Activated B cell treated with CpG ODN at 0.5 μM for 24 hours (primary cell): ENCODE results near the gene BICC1. TPM values are rescaled to one million over a fixed set of nuclear protein-coding genes. Genes with fewer than 3 reads are reported as not detected.

ENCODE experiments used
- ATAC-seq: fragments of 200-7000 bp; cut with Tn5 transposase; one replicate; pipeline ENCODE4 v1.10.0; 2021; ENCODE audit warnings: low read depth, mild to moderate bottlenecking, moderate library complexity
- CTCF ChIA-PET: fragments of 350-600 bp; sonication (Branson Sonifier 250); formaldehyde crosslinking; loops from one replicate; lab custom pipeline; 2021; ENCODE audit warnings: antibody characterized with exemption; lab: Charles Lee
- POLR2A ChIA-PET: fragments of 350-600 bp; sonication (Branson Sonifier 250); formaldehyde crosslinking; loops from one replicate; lab custom pipeline; 2021; ENCODE audit warnings: antibody characterized with exemption; lab: Charles Lee
- DNase-seq: peaks from one replicate; pipeline ENCODE4 v3.0.0; 2022
- H3K27ac Mint-ChIP-seq: one replicate; pipeline ENCODE4 v1.8.0; 2020; ENCODE audit warnings: mixed read lengths
- H3K27me3 Mint-ChIP-seq: one replicate; pipeline ENCODE4 v1.8.0; 2021; ENCODE audit warnings: mixed read lengths
- H3K36me3 Mint-ChIP-seq: one replicate; pipeline ENCODE4 v1.8.0; 2021; ENCODE audit warnings: low read depth, mixed read lengths
- H3K4me1 Mint-ChIP-seq: one replicate; pipeline ENCODE4 v1.8.0; 2021; ENCODE audit warnings: mixed read lengths
- H3K4me3 Mint-ChIP-seq: one replicate; pipeline ENCODE4 v1.8.0; 2020; ENCODE audit warnings: mild to moderate bottlenecking, mixed read lengths
- H3K9me3 Mint-ChIP-seq: one replicate; pipeline ENCODE4 v1.8.0; 2020; ENCODE audit warnings: mixed read lengths
- intact Hi-C: fragments of 100-400 bp; cut with micrococcal nuclease; formaldehyde crosslinking; loops from one replicate; pipeline ENCODE4 v1.15.1; 2024
- total RNA-seq: library from RNA; stranded (reverse); gene quantifications from 2 replicates; pipeline ENCODE4 v1.2.3, GENCODE V29; 2022
- TF ChIP-seq, protein P1 (sequence below): fragments of 200-600 bp; IDR thresholded peaks from one replicate; pipeline ENCODE4 v1.8.0; 2022; ENCODE audit warnings: antibody characterized with exemption, mild to moderate bottlenecking

BICC1 gene
- total RNA-seq, 1 donor from 2014 or later = not detected

GRCh38 chr10:58480321-58480720 is 32.4 kb upstream of the BICC1 start:
- ChIA-PET CTCF (no interaction called here), POLR2A (no interaction called here)
- DNase-seq = no peak
- Mint-ChIP-seq H3K27ac (no peak overlapping the region), H3K36me3 (no peaks in the 10 kb centered on the region), H3K4me1 (no peaks in the 10 kb centered on the region), H3K9me3 (no peaks in the 10 kb centered on the region), H3K4me3 (no peak overlapping the region), H3K27me3 (peaks cover 3% of the 10 kb centered on the region)
- TF ChIP-seq, protein P1, sequence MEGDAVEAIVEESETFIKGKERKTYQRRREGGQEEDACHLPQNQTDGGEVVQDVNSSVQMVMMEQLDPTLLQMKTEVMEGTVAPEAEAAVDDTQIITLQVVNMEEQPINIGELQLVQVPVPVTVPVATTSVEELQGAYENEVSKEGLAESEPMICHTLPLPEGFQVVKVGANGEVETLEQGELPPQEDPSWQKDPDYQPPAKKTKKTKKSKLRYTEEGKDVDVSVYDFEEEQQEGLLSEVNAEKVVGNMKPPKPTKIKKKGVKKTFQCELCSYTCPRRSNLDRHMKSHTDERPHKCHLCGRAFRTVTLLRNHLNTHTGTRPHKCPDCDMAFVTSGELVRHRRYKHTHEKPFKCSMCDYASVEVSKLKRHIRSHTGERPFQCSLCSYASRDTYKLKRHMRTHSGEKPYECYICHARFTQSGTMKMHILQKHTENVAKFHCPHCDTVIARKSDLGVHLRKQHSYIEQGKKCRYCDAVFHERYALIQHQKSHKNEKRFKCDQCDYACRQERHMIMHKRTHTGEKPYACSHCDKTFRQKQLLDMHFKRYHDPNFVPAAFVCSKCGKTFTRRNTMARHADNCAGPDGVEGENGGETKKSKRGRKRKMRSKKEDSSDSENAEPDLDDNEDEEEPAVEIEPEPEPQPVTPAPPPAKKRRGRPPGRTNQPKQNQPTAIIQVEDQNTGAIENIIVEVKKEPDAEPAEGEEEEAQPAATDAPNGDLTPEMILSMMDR = no peak
- intact Hi-C loops = no loop called here
- no peak for ATAC-seq

- H3K4me1 Mint-ChIP-seq = no peaks in the 10 kb centered on the region
- no peak overlapping the region for H3K4me3 Mint-ChIP-seq
- ChIA-PET CTCF (no interaction called here), POLR2A (no interaction called here)
- no peak for ATAC-seq
- H3K36me3 Mint-ChIP-seq = no peaks in the 10 kb centered on the region
- DNase-seq = no peak
- peaks cover 4% of the 10 kb centered on the region for H3K27me3 Mint-ChIP-seq
- no peak overlapping the region for H3K27ac Mint-ChIP-seq
- no peaks in the 10 kb centered on the region for H3K9me3 Mint-ChIP-seq
- intact Hi-C loops = no loop called here
- TF ChIP-seq, protein P1 = no peak
These were observed 31.0 kb upstream of the BICC1 start for GRCh38 chr10:58481569-58482109.

DNA sequence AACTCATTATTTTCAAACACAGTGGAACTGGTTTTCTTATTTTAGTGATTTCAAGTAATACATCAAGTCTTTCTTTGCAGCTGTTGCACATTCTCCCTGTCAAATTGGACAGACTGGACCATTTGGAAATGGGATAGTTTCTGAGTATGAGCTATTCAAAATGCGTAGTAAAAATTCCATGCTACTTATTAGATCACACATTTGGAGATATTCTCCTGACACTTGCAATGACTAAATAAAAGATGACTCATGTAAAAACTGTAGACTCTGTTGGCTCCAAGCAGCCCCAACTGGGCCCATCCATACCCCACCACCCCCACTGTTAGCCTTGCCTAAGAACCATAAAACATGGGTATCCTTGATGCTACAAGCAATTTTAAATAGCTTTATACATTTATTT is 25.9 kb upstream of the BICC1 start:
- TF ChIP-seq, protein P1 = no peak
- DNase-seq (no peak), ATAC-seq (no peak)
- H3K4me3 Mint-ChIP-seq = no peak overlapping the region
- peaks cover 2% of the 10 kb centered on the region for H3K27me3 Mint-ChIP-seq
- intact Hi-C loops = no loop called here
- ChIA-PET CTCF (no interaction called here), POLR2A (no interaction called here)
- no peaks in the 10 kb centered on the region for H3K9me3 Mint-ChIP-seq
- H3K36me3 Mint-ChIP-seq = no peaks in the 10 kb centered on the region
- H3K4me1 Mint-ChIP-seq = no peaks in the 10 kb centered on the region
- H3K27ac Mint-ChIP-seq = no peak overlapping the region

- Mint-ChIP-seq H3K27ac (no peak overlapping the region), H3K9me3 (no peaks in the 10 kb centered on the region), H3K4me3 (no peak overlapping the region), H3K36me3 (no peaks in the 10 kb centered on the region), H3K27me3 (peaks cover 2% of the 10 kb centered on the region), H3K4me1 (no peaks in the 10 kb centered on the region)
- no peak for ATAC-seq
- CTCF ChIA-PET = no interaction called here
- TF ChIP-seq, protein P1 = no peak
- intact Hi-C loops = no loop called here
- POLR2A ChIA-PET = no interaction called here
- DNase-seq = no peak
These were observed 23.8 kb upstream of the BICC1 start for GRCh38 chr10:58488921-58489320.

DNA sequence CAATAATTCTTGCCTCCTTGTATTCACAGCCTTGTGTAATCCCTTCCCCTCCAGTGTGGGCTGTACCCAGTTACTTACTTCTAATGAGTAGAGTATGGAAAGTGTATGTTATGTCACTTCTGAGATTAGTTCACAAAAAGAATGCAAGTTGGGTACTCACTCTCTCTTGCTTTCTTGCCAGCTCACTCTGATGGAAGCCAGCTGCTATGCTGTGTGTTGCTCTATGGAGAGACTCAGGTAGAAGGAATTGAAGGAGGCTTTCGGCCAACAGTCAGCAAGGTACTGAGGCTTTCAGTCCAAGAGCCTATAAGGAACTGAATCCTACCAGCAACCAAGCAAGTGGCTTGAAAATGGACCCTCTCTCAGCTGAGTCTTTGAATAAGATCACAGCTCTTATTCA is 9.7 kb upstream of the BICC1 start:
- TF ChIP-seq, protein P1 = no peak
- POLR2A ChIA-PET = no interaction called here
- intact Hi-C loops = no loop called here
- CTCF ChIA-PET = no interaction called here
- DNase-seq (no peak), ATAC-seq (no peak)
- no peak overlapping the region for H3K27ac Mint-ChIP-seq
- no peak overlapping the region for H3K4me3 Mint-ChIP-seq
- no peaks in the 10 kb centered on the region for H3K4me1 Mint-ChIP-seq
- peaks cover 10% of the 10 kb centered on the region for H3K27me3 Mint-ChIP-seq
- no peaks in the 10 kb centered on the region for H3K36me3 Mint-ChIP-seq
- H3K9me3 Mint-ChIP-seq = no peaks in the 10 kb centered on the region
